K562 (cell line): ENCODE results near the gene SSU72. TPM values are rescaled to one million over a fixed set of nuclear protein-coding genes. Genes with fewer than 3 reads are reported as not detected.
A peak's percentile ranks its signal among the peaks of the same experiment; 100 is the strongest.

Experiments
- ATAC-seq: fragments of 200-7000 bp; cut with Tn5 transposase; 3 replicates; pipeline ENCODE4 v1.9.1; 2020; ENCODE audit warnings: moderate library complexity
- BruUV-seq: library from RNA; stranded (reverse); fragments of 400-500 nt; replicated peaks from 2 replicates; lab custom pipeline; 2021; lab: Mats Ljungman, UMichigan
- CTCF ChIA-PET: fragments of 300-600 bp; formaldehyde crosslinking; extraction: SDS; loops from one replicate; lab custom pipeline; 2021; ENCODE audit warnings: low intra/inter-chr PET ratio; lab: Yijun Ruan, JAX
- POLR2A ChIA-PET: fragments of 300-600, 350-650 bp; sonication (Branson Sonifier 250); formaldehyde crosslinking; extraction: SDS; loops from one replicate; lab custom pipeline; 2021; ENCODE audit warnings: antibody characterized with exemption, inconsistent platforms; lab: Yijun Ruan, JAX
- DNase-seq, 4 experiments: peaks; one replicate each; pipeline versions ENCODE4 v3.0.0 to v3.0.0-alpha.2; 2011 to 2018; ENCODE audit warnings: low spot score in 3 of 4, mixed read lengths in 3 of 4; ENCODE audit errors: extremely low read depth in 1 of 4
- FAIRE-seq: peaks from 2 replicates; lab custom pipeline; 2011; peaks lifted over from hg19 to GRCh38; lab: Jason Lieb, UNC
- H2AFZ ChIP-seq: 2 replicates; pipeline ENCODE4 v1.6.0; 2011; ENCODE audit warnings: low read depth, low read length, control low read depth, inconsistent platforms
- H3K27ac ChIP-seq: fragments of 200-600 bp; 3 replicates; pipeline ENCODE4 v1.8.0; 2011; ENCODE audit warnings: low read depth, mild to moderate bottlenecking, control low read depth, inconsistent platforms, low read length, moderate library complexity, mixed read lengths; ENCODE audit errors: extremely low read depth
- H3K27me3 ChIP-seq, 2 experiments: fragments of 300-600 bp in 1 of 2; 2 replicates in 1 of 2; 3 replicates in 1 of 2; pipeline versions ENCODE4 v1.6.0 to v1.8.0; 2011; ENCODE audit warnings: inconsistent platforms in 2 of 2, low read length in 2 of 2, mild to moderate bottlenecking in 1 of 2, mixed read lengths in 1 of 2, moderate library complexity in 1 of 2; ENCODE audit not compliant: control insufficient read depth in 2 of 2, insufficient read depth in 2 of 2
- H3K36me3 ChIP-seq: fragments of 300-600 bp; 3 replicates; pipeline ENCODE4 v1.8.0; 2011; ENCODE audit warnings: mild to moderate bottlenecking, low read length, inconsistent platforms; ENCODE audit not compliant: control insufficient read depth, insufficient read depth
- H3K4me1 ChIP-seq, 2 experiments: fragments of 200-600 bp in 1 of 2; replicated peaks in 1 of 2; 2 replicates in 1 of 2; 3 replicates in 1 of 2; pipeline versions ENCODE4 v1.5.1 to v1.8.0; 2011; ENCODE audit warnings: inconsistent platforms in 2 of 2, low read length in 2 of 2, mild to moderate bottlenecking in 1 of 2, mixed read lengths in 1 of 2, moderate library complexity in 1 of 2; ENCODE audit not compliant: control insufficient read depth in 2 of 2, insufficient read depth in 2 of 2
- H3K4me2 ChIP-seq: 2 replicates; pipeline ENCODE4 v1.6.1; 2011; ENCODE audit warnings: low read length, control low read depth, inconsistent platforms, mixed read lengths; ENCODE audit not compliant: insufficient read depth
- H3K4me3 ChIP-seq: fragments of 200-600 bp; sonication (generic), shearing (Covaris generic); 2 replicates; pipeline ENCODE4 v1.5.1; 2016; ENCODE audit warnings: control low read depth, inconsistent platforms
- H3K79me2 ChIP-seq: fragments of 200-600 bp; 3 replicates; pipeline ENCODE4 v1.8.0; 2011; ENCODE audit warnings: low read length, inconsistent platforms; ENCODE audit not compliant: control insufficient read depth, insufficient read depth
- H3K9ac ChIP-seq, 2 experiments: 2 replicates each; pipeline versions ENCODE4 v1.6.0 to v1.6.1; 2011; ENCODE audit warnings: low read depth in 2 of 2, low read length in 2 of 2, control low read depth in 1 of 2, inconsistent platforms in 1 of 2, mild to moderate bottlenecking in 1 of 2, mixed read lengths in 1 of 2; ENCODE audit not compliant: insufficient read depth in 1 of 2
- H3K9me1 ChIP-seq: one replicate; pipeline ENCODE4 v1.6.0; 2011; ENCODE audit warnings: inconsistent platforms, mild to moderate bottlenecking, low read length, moderate library complexity; ENCODE audit not compliant: control insufficient read depth, insufficient read depth
- H3K9me3 ChIP-seq: replicated peaks from 2 replicates; pipeline ENCODE4 v1.5.1; 2011; ENCODE audit warnings: low read depth, low read length, inconsistent platforms; ENCODE audit not compliant: control insufficient read depth, insufficient read depth
- H4K20me1 ChIP-seq: replicated peaks from 2 replicates; pipeline ENCODE4 v1.6.1; 2011; ENCODE audit warnings: low read length, inconsistent platforms, mixed read lengths; ENCODE audit not compliant: control insufficient read depth, insufficient read depth
- CBX2 ChIP-seq: fragments of 200-600 bp; sonication (generic); IDR thresholded peaks from one replicate; pipeline ENCODE4 v1.6.1; 2012; ENCODE audit warnings: mild to moderate bottlenecking, low read length, inconsistent platforms; ENCODE audit not compliant: insufficient read depth, poor library complexity, severe bottlenecking
- EWSR1 ChIP-seq: fragments of 450-650 bp; IDR thresholded peaks from 2 replicates; pipeline ENCODE4 v1.6.1; 2018; ENCODE audit warnings: borderline replicate concordance, mild to moderate bottlenecking, low read depth, moderate library complexity; ENCODE audit not compliant: partially characterized antibody
- NCOA6 ChIP-seq: fragments of 450-650 bp; IDR thresholded peaks from 2 replicates; pipeline ENCODE4 v1.6.1; 2017; ENCODE audit warnings: mild to moderate bottlenecking
- NFXL1 ChIP-seq: fragments of 450-650 bp; formaldehyde crosslinking; IDR thresholded peaks from 2 replicates; pipeline ENCODE4 v1.4.0; 2021; ENCODE audit warnings: mild to moderate bottlenecking
- NFYB ChIP-seq: IDR thresholded peaks from 2 replicates; pipeline ENCODE4 v1.6.1; 2011; ENCODE audit warnings: mild to moderate bottlenecking, moderate library complexity; ENCODE audit not compliant: insufficient read length; ENCODE audit errors: extremely low read depth
- PCBP1 ChIP-seq: fragments of 200-400 bp; formaldehyde crosslinking; IDR thresholded peaks from 2 replicates; pipeline ENCODE4 v1.6.1; 2018; ENCODE audit warnings: mild to moderate bottlenecking, low read depth, low read length; ENCODE audit not compliant: poor library complexity, severe bottlenecking
- POLR2G ChIP-seq: fragments of 200-400 bp; formaldehyde crosslinking; IDR thresholded peaks from 2 replicates; pipeline ENCODE4 v1.6.1; 2017; ENCODE audit warnings: low read depth, mild to moderate bottlenecking, antibody characterized with exemption, low read length, moderate library complexity
- RBFOX2 ChIP-seq: fragments of 200-400 bp; formaldehyde crosslinking; IDR thresholded peaks from 2 replicates; pipeline ENCODE4 v1.6.1; 2017; ENCODE audit warnings: low read depth, mild to moderate bottlenecking, low read length, moderate library complexity
- ZC3H11A ChIP-seq: IDR thresholded peaks from 2 replicates; pipeline ENCODE4 v1.6.1; 2012; ENCODE audit warnings: low read depth, low read length, improper control_type of control experiment
- ZC3H8 ChIP-seq: fragments of 450-650 bp; IDR thresholded peaks from 2 replicates; pipeline ENCODE4 v1.6.1; 2017
- ZNF121 ChIP-seq: sonication (generic); formaldehyde crosslinking; conservative IDR thresholded peaks from 2 replicates; pipeline ENCODE4 v1.8.0; 2022; ENCODE audit warnings: missing genetic modification reagents
- ZNF551 ChIP-seq: fragments of 250-450 bp; sonication (Bioruptor Pico); IDR thresholded peaks from 2 replicates; pipeline ENCODE4 v1.5.0; 2021; ENCODE audit warnings: mild to moderate bottlenecking, moderate library complexity
- ZNF780A ChIP-seq: fragments of 250-450 bp; sonication (Bioruptor Pico); IDR thresholded peaks from 2 replicates; pipeline ENCODE4 v1.5.0; 2021; ENCODE audit warnings: mild to moderate bottlenecking
- WGBS: fragments of 100-300 bp; shearing (Covaris generic); methylation state at CpG from one replicate; pipeline ENCODE4 v1.1.6; 2016; ENCODE audit warnings: low coverage, mixed read lengths; ENCODE audit not compliant: insufficient coverage; ENCODE audit errors: missing lambda C conversion rate; 5-methylcytosine and 5-hydroxymethylcytosine counted together
- in situ Hi-C: fragments of 300-500 bp; cut with MboI; formaldehyde crosslinking; loops from 4 replicates; pipeline ENCODE4 v1.15.0; 2018; ENCODE audit warnings: inconsistent platforms, mixed read lengths
- intact Hi-C: fragments of 100-400 bp; cut with micrococcal nuclease; formaldehyde crosslinking; loops from 2 replicates; pipeline ENCODE4 v1.14.2; 2022
- polyA plus RNA-seq, 8 experiments: library from polyadenylated mRNA; depleted of rRNA in 4 of 8; stranded (reverse) in 5 of 8; unstranded in 3 of 8; fragments of >200 nt; fragmentation: Nextera tagmentation in 2 of 8; fragmentation: Illumina TruSeq in 1 of 8; extraction: Ambion mirVana in 2 of 8; extraction: Trizol in 1 of 8; gene quantifications; 2 replicates each; pipeline versions ENCODE4 v1.2.1 to v1.2.3, GENCODE V29; 2011 to 2014; ENCODE audit warnings: inconsistent platforms in 1 of 8, missing spikeins in 1 of 8
- total RNA-seq, 7 experiments: library from RNA; depleted of rRNA in 6 of 7; stranded (reverse); fragments of >200 nt in 6 of 7; fragmentation: Illumina TruSeq in 2 of 7; extraction: Trizol in 2 of 7; gene quantifications; 2 replicates each; pipeline versions ENCODE4 v1.2.1 to v1.2.3, GENCODE V29; 2011 to 2021; ENCODE audit warnings: low replicate concordance in 1 of 7
- TF ChIP-seq, protein P1 (sequence below), 2 experiments: fragments of 450-650 bp; conservative IDR thresholded peaks; 2 replicates each; pipeline ENCODE4 v1.6.1; 2017; ENCODE audit warnings: mild to moderate bottlenecking in 2 of 2, moderate library complexity in 2 of 2
- TF ChIP-seq, protein P2 (sequence below): sonication (generic); formaldehyde crosslinking; IDR thresholded peaks from 2 replicates; pipeline ENCODE4 v1.8.0; 2022; ENCODE audit warnings: missing genetic modification reagents, mild to moderate bottlenecking, moderate library complexity, borderline replicate concordance

The SSU72 gene
- total and polyA plus RNA-seq, 9 of the 15 experiments (the other 6 are each of a cell fraction or from before 2014, with no cell fraction given): 70.8 to 201 (median 94.6) TPM

DNA sequence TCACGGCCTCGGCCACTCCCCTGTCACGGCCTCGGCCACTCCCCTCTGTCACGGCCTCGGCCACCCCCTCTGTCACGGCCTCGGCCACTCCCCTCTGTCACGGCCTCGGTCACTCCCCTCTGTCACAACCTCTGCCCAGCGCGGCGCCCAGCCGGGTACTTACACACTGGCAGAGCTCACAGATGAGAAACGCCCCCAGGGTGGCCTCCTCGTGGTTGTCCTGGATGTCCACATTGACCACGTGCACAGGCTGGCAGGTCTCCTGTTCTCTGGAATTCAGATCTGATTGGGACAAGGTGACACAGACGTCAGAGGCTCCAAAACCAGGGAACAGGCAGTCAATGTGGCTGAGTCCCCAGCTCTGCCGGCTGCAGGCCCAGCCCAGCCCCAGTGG is 31.0 kb downstream of the SSU72 start:
- no TSS peak for BruUV-seq
- POLR2A ChIA-PET: interaction anchor here (0.6 to 4.7 kb wide), 4 partner anchors 9 to 1535 kb away, joined by 3 to 36 read pairs (median 4); no protein-coding TSS in a partner anchor
- peaks cover 3% of the 10 kb centered on the region; the same call in 1 of the 2 replicates for H4K20me1 ChIP-seq
- no peak overlapping the region for H3K9ac ChIP-seq
- H3K4me1 ChIP-seq: peaks cover 0 to 40% of the 10 kb centered on the region in 2 experiments; a peak in 2 of 5 replicates
- no peaks in the 10 kb centered on the region for H3K9me1 ChIP-seq
- CTCF ChIA-PET: no interaction called here
- no peak overlapping the region for H3K27ac ChIP-seq
- WGBS: 85% methylated on average over 11 of the region's 19 CpGs
- peaks cover 10% of the 10 kb centered on the region; the same call in 2 of the 3 replicates for H3K79me2 ChIP-seq
- no peak overlapping the region for H3K4me2 ChIP-seq
- H3K9me3 ChIP-seq: no peaks in the 10 kb centered on the region
- H2AFZ ChIP-seq: no peak overlapping the region
- DNase-seq (peak in 1 of 4 experiments; percentile 54), ATAC-seq (no peak), FAIRE-seq (no peak)
- TF ChIP-seq PCBP1 (peak; percentile 90), NFYB (no peak), RBFOX2 (peak; percentile 22; the same call in 1 of the 2 replicates), POLR2G (peak; percentile 49; the same call in 1 of the 2 replicates), NCOA6 (no peak), CBX2 (no peak), NFXL1 (CRISPR knock-in tag) (no peak), ZC3H11A (no peak), ZNF121 (CRISPR knock-in tag) (no peak), ZNF780A (no peak), EWSR1 (no peak), ZC3H8 (no peak), ZNF551 (CRISPR knock-in tag) (no peak)
- TF ChIP-seq, protein P1, sequence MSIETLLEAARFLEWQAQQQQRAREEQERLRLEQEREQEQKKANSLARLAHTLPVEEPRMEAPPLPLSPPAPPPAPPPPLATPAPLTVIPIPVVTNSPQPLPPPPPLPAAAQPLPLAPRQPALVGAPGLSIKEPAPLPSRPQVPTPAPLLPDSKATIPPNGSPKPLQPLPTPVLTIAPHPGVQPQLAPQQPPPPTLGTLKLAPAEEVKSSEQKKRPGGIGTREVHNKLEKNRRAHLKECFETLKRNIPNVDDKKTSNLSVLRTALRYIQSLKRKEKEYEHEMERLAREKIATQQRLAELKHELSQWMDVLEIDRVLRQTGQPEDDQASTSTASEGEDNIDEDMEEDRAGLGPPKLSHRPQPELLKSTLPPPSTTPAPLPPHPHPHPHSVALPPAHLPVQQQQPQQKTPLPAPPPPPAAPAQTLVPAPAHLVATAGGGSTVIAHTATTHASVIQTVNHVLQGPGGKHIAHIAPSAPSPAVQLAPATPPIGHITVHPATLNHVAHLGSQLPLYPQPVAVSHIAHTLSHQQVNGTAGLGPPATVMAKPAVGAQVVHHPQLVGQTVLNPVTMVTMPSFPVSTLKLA (conservative IDR thresholded peaks at IDR 0.05): 0 out of 4 replicates have a peak, but pooled peaks of 1 of the 2 experiments have one; percentile 12
- TF ChIP-seq, protein P2, sequence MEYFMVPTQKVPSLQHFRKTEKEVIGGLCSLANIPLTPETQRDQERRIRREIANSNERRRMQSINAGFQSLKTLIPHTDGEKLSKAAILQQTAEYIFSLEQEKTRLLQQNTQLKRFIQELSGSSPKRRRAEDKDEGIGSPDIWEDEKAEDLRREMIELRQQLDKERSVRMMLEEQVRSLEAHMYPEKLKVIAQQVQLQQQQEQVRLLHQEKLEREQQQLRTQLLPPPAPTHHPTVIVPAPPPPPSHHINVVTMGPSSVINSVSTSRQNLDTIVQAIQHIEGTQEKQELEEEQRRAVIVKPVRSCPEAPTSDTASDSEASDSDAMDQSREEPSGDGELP (CRISPR knock-in tag): 0 out of 2 replicates have a peak, but pooled peaks have one; percentile 3
- intact Hi-C loops: no loop called here
- in situ Hi-C loops: no loop called here
- peaks cover 75% of the 10 kb centered on the region for H3K36me3 ChIP-seq
- no peak overlapping the region for H3K4me3 ChIP-seq
- H3K27me3 ChIP-seq: no peaks in the 10 kb centered on the region
